Mesendoderm (in vitro differentiated cells): ENCODE measurements around the gene MXI1.
"Not testable (repeated sequence)": the region's sequence is repeated elsewhere in the genome, so short reads cannot be mapped to it uniquely, and the experiment has no call there.

Source experiments
- DNase-seq: peaks from one replicate; pipeline ENCODE4 v3.0.0; 2013
- H2AK5ac ChIP-seq: 2 replicates; pipeline ENCODE4 v1.6.1; 2013; ENCODE audit warnings: low read length, inconsistent platforms
- H2BK120ac ChIP-seq: 2 replicates; pipeline ENCODE4 v1.6.1; 2013; ENCODE audit warnings: low read depth, mild to moderate bottlenecking, low read length, moderate library complexity, mixed read lengths
- H2BK15ac ChIP-seq: replicated peaks from 2 replicates; pipeline ENCODE4 v1.6.1; 2013; ENCODE audit warnings: low read depth, mild to moderate bottlenecking, moderate library complexity
- H2BK5ac ChIP-seq: 2 replicates; pipeline ENCODE4 v1.6.1; 2013; ENCODE audit warnings: low read length, inconsistent platforms
- H3K18ac ChIP-seq: 2 replicates; pipeline ENCODE4 v1.6.1; 2013; ENCODE audit warnings: mild to moderate bottlenecking, low read length, mixed read lengths
- H3K23ac ChIP-seq: one replicate; pipeline ENCODE4 v1.6.1; 2013; ENCODE audit warnings: low read length
- H3K27ac ChIP-seq: 2 replicates; pipeline ENCODE4 v1.5.1; 2013; ENCODE audit warnings: low read depth, mild to moderate bottlenecking, inconsistent platforms, low read length, moderate library complexity
- H3K27me3 ChIP-seq: 2 replicates; pipeline ENCODE4 v1.6.1; 2013; ENCODE audit warnings: low read length, control low read depth, mild to moderate bottlenecking, inconsistent platforms; ENCODE audit not compliant: insufficient read depth, poor library complexity
- H3K36me3 ChIP-seq: 2 replicates; pipeline ENCODE4 v1.6.1; 2013; ENCODE audit warnings: low read length, inconsistent platforms; ENCODE audit not compliant: control insufficient read depth, insufficient read depth
- H3K4ac ChIP-seq: one replicate; pipeline ENCODE4 v1.6.1; 2013; ENCODE audit warnings: low read depth, mild to moderate bottlenecking, low read length, moderate library complexity
- H3K4me1 ChIP-seq: 2 replicates; pipeline ENCODE4 v1.6.1; 2013; ENCODE audit warnings: low read depth, low read length, inconsistent platforms; ENCODE audit not compliant: control insufficient read depth
- H3K4me2 ChIP-seq: 2 replicates; pipeline ENCODE4 v1.6.1; 2013; ENCODE audit warnings: low read length
- H3K4me3 ChIP-seq: 2 replicates; pipeline ENCODE4 v1.5.1; 2013; ENCODE audit warnings: mild to moderate bottlenecking, low read length
- H3K56ac ChIP-seq: one replicate; pipeline ENCODE4 v1.6.1; 2013; ENCODE audit warnings: low read length
- H3K79me1 ChIP-seq: 2 replicates; pipeline ENCODE4 v1.6.1; 2013; ENCODE audit warnings: low read length, inconsistent platforms
- H3K79me2 ChIP-seq: 2 replicates; pipeline ENCODE4 v1.6.1; 2013; ENCODE audit warnings: mild to moderate bottlenecking, low read length; ENCODE audit not compliant: control insufficient read depth, insufficient read depth
- H3K9ac ChIP-seq: 2 replicates; pipeline ENCODE4 v1.6.1; 2013; ENCODE audit warnings: low read length, inconsistent platforms
- H4K5ac ChIP-seq: one replicate; pipeline ENCODE4 v1.6.1; 2013; ENCODE audit warnings: low read length
- H4K8ac ChIP-seq: one replicate; pipeline ENCODE4 v1.6.1; 2013; ENCODE audit warnings: low read depth, mild to moderate bottlenecking, control low read depth, low read length, moderate library complexity
- WGBS: extraction: QIAGEN DNeasy Blood & Tissue Kit; methylation state at CpG from one replicate; pipeline ENCODE4 v1.1.7; 2013; ENCODE audit warnings: low lambda C conversion rate, missing lambda C conversion rate; ENCODE audit not compliant: insufficient coverage; ENCODE audit errors: extremely low coverage; 5-methylcytosine and 5-hydroxymethylcytosine counted together

Gene MXI1

GRCh38 chr10:110185646-110186182, 21.7 kb upstream of the MXI1 start:
- H3K79me1 ChIP-seq, H3K4ac ChIP-seq, H2BK15ac ChIP-seq, H3K27ac ChIP-seq, H2BK120ac ChIP-seq, H2AK5ac ChIP-seq, DNase-seq, H3K4me2 ChIP-seq, H4K8ac ChIP-seq, H3K27me3 ChIP-seq, H3K56ac ChIP-seq, H3K23ac ChIP-seq, H2BK5ac ChIP-seq, H4K5ac ChIP-seq, H3K18ac ChIP-seq, H3K79me2 ChIP-seq, H3K4me3 ChIP-seq, H3K4me1 ChIP-seq, H3K36me3 ChIP-seq, H3K9ac ChIP-seq: not testable (repeated sequence)
- WGBS = no CpG with 5 or more reads among the region's 2 CpGs

- DNase-seq = no peak
- no peak overlapping the region for H3K56ac ChIP-seq
- no peak overlapping the region for H3K4me2 ChIP-seq
- no peak overlapping the region for H3K9ac ChIP-seq
- no peak overlapping the region for H3K23ac ChIP-seq
- no peak overlapping the region for H3K4me3 ChIP-seq
- H2BK120ac ChIP-seq = no peak overlapping the region
- no peaks in the 10 kb centered on the region for H3K4me1 ChIP-seq
- H4K5ac ChIP-seq = no peak overlapping the region
- H3K18ac ChIP-seq = no peak overlapping the region
- H3K36me3 ChIP-seq = no peaks in the 10 kb centered on the region
- H3K27ac ChIP-seq = no peak overlapping the region
- H4K8ac ChIP-seq = no peak overlapping the region
- H3K27me3 ChIP-seq = no peaks in the 10 kb centered on the region
- H3K79me1 ChIP-seq = no peaks in the 10 kb centered on the region
- no CpG with 5 or more reads among the region's 3 CpGs for WGBS
- H3K4ac ChIP-seq = no peak overlapping the region
- no peak overlapping the region for H2AK5ac ChIP-seq
- H2BK15ac ChIP-seq = no peak overlapping the region
- H2BK5ac ChIP-seq = no peak overlapping the region
- H3K79me2 ChIP-seq = no peaks in the 10 kb centered on the region
These were observed 17.2 kb upstream of the MXI1 start for GRCh38 chr10:110190170-110190569.

GRCh38 chr10:110192552-110192951, 14.9 kb upstream of the MXI1 start:
- H3K56ac ChIP-seq = no peak overlapping the region
- no peaks in the 10 kb centered on the region for H3K36me3 ChIP-seq
- H3K9ac ChIP-seq = no peak overlapping the region
- DNase-seq = peak; percentile 64
- H3K23ac ChIP-seq = no peak overlapping the region
- no peak overlapping the region for H2BK120ac ChIP-seq
- WGBS = no CpG with 5 or more reads among the region's 4 CpGs
- H2BK5ac ChIP-seq = no peak overlapping the region
- H3K4me1 ChIP-seq = no peaks in the 10 kb centered on the region
- H3K4ac ChIP-seq = no peak overlapping the region
- H3K18ac ChIP-seq = no peak overlapping the region
- no peak overlapping the region for H2AK5ac ChIP-seq
- no peaks in the 10 kb centered on the region for H3K79me2 ChIP-seq
- H3K4me3 ChIP-seq = no peak overlapping the region
- H4K8ac ChIP-seq = no peak overlapping the region
- no peak overlapping the region for H3K4me2 ChIP-seq
- no peak overlapping the region for H2BK15ac ChIP-seq
- no peaks in the 10 kb centered on the region for H3K27me3 ChIP-seq
- H3K27ac ChIP-seq = no peak overlapping the region
- no peaks in the 10 kb centered on the region for H3K79me1 ChIP-seq
- no peak overlapping the region for H4K5ac ChIP-seq

GRCh38 chr10:110200503-110200902, 6.9 kb upstream of the MXI1 start:
- Histone ChIP-seq H2AK5ac (no peak overlapping the region), H3K79me2 (no peaks in the 10 kb centered on the region), H2BK5ac (no peak overlapping the region), H3K4me1 (no peaks in the 10 kb centered on the region), H3K79me1 (no peaks in the 10 kb centered on the region), H4K5ac (no peak overlapping the region), H3K9ac (no peak overlapping the region), H3K27me3 (no peaks in the 10 kb centered on the region), H3K23ac (no peak overlapping the region), H3K56ac (no peak overlapping the region), H3K4ac (no peak overlapping the region), H3K4me2 (no peak overlapping the region), H3K27ac (no peak overlapping the region), H2BK15ac (no peak overlapping the region), H4K8ac (no peak overlapping the region), H2BK120ac (no peak overlapping the region), H3K36me3 (no peaks in the 10 kb centered on the region), H3K18ac (no peak overlapping the region), H3K4me3 (no peak overlapping the region)
- no peak for DNase-seq
- no CpG with 5 or more reads among the region's 3 CpGs for WGBS

- not testable (repeated sequence) for H3K79me1 ChIP-seq, H3K36me3 ChIP-seq, H3K56ac ChIP-seq, DNase-seq, H3K4me2 ChIP-seq, H2BK15ac ChIP-seq, H3K18ac ChIP-seq, H3K27me3 ChIP-seq, H3K4me1 ChIP-seq, H4K5ac ChIP-seq, H3K4ac ChIP-seq, H2BK5ac ChIP-seq, H3K4me3 ChIP-seq, H3K79me2 ChIP-seq, H4K8ac ChIP-seq, H3K9ac ChIP-seq, H3K23ac ChIP-seq, H3K27ac ChIP-seq, H2AK5ac ChIP-seq, H2BK120ac ChIP-seq
- no CpG with 5 or more reads among the region's 8 CpGs for WGBS
These were observed 6.4 kb upstream of the MXI1 start for GRCh38 chr10:110201046-110201445.
